ENCODE data around the gene LYZ.
A peak's percentile ranks its signal among the peaks of the same experiment; 100 is the strongest.

LYZ gene

DNA sequence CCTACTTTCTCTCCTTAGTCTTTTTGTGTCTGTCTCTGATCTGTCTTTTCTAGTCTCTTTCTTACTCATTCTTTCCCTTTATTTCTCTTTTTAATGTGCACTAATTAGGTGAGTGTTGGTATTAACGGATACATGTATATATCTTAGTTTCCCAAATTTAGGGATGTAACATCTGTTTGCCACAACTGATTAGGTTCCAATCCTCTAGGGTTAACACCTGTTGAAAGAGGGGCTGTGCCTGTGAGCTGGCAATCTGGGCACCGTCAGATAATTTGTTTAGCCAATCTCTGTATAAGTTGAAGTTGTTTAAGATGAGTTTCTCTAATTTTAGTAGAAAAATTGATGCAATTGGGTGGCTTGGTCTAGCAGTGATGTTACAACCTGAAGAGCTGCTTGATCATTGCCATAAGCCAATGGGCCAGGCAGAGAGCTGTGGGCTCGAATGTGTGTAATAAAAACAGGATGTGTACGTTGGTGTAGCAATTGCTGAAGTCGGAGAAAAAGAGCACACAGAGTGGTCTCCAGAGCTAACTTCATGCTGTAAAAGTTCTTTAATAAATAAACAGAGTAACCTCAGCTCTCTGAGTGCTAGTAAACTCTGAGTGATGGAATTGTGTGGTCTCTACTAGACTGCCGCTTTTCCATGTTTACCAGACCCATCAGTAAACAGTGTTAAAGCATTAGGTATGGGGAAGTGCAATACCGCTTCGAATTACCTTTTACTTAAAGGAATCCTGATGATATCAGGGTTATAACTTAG is 18.3 kb upstream of the LYZ start:
- Histone ChIP-seq H3K4me3 (ENCODE audit: low read depth in 1 of 2, low read length in 2 of 2) (no peak overlapping the region), H3K27me3 (ENCODE audit: control insufficient read depth in 1 of 2, insufficient read depth in 2 of 2, low read length in 2 of 2) (no peaks in the 10 kb centered on the region), H3K9me3 (ENCODE audit: low read length) (no peaks in the 10 kb centered on the region), H3K27ac (ENCODE audit: low read depth, low read length) (no peak overlapping the region), H3K36me3 (ENCODE audit: insufficient read depth, low read length) (no peaks in the 10 kb centered on the region), H3K9ac (ENCODE audit: low read length) (no peak overlapping the region), H3K4me1 (ENCODE audit: insufficient read depth, low read length) (no peaks in the 10 kb centered on the region)

- H3K9me3 ChIP-seq (ENCODE audit: low read length), result no peaks in the 10 kb centered on the region
- no peaks in the 10 kb centered on the region for H3K36me3 ChIP-seq (ENCODE audit: insufficient read depth, low read length)
- no peak overlapping the region for H3K27ac ChIP-seq (ENCODE audit: low read depth, low read length)
- H3K4me3 ChIP-seq (ENCODE audit: low read depth in 1 of 2, low read length in 2 of 2), result peak overlapping the region; percentile 37 to 61
- H3K27me3 ChIP-seq (ENCODE audit: control insufficient read depth in 1 of 2, insufficient read depth in 2 of 2, low read length in 2 of 2), result no peaks in the 10 kb centered on the region
- H3K9ac ChIP-seq (ENCODE audit: low read length), result no peak overlapping the region
- no peaks in the 10 kb centered on the region for H3K4me1 ChIP-seq (ENCODE audit: insufficient read depth, low read length)
Measured at GRCh38 chr12:69330475-69331473, 17.4 kb upstream of the LYZ start.

DNA sequence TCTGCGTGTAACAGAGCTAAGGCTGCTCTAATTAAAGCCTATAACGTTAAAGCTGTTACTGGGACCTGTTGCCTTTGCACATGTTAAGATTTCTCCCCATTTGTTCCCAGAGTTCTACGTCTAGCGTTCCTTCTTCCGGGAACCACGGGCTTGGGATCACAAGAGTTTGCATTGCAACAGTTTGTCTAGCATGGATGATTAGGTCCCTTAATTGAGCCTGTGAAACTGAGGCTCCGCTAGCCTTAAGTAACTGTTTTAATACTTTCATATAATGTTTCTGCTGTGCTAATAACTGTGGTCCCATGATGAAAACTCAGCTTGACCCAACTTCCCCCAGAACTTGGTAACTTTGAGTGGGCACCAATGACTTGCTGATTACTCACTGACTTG is 16.7 kb upstream of the LYZ start:
- Histone ChIP-seq H3K27me3 (ENCODE audit: control insufficient read depth in 1 of 2, insufficient read depth in 2 of 2, low read length in 2 of 2) (no peaks in the 10 kb centered on the region), H3K4me1 (ENCODE audit: insufficient read depth, low read length) (no peaks in the 10 kb centered on the region), H3K4me3 (ENCODE audit: low read depth in 1 of 2, low read length in 2 of 2) (peak overlapping the region; percentile 37 to 61), H3K9me3 (ENCODE audit: low read length) (no peaks in the 10 kb centered on the region), H3K36me3 (ENCODE audit: insufficient read depth, low read length) (no peaks in the 10 kb centered on the region), H3K27ac (ENCODE audit: low read depth, low read length) (no peak overlapping the region), H3K9ac (ENCODE audit: low read length) (no peak overlapping the region)

- Histone ChIP-seq H3K9ac (ENCODE audit: low read length) (no peak overlapping the region), H3K36me3 (ENCODE audit: insufficient read depth, low read length) (no peaks in the 10 kb centered on the region), H3K9me3 (ENCODE audit: low read length) (no peaks in the 10 kb centered on the region), H3K27me3 (ENCODE audit: control insufficient read depth in 1 of 2, insufficient read depth in 2 of 2, low read length in 2 of 2) (no peaks in the 10 kb centered on the region), H3K4me1 (ENCODE audit: insufficient read depth, low read length) (no peaks in the 10 kb centered on the region), H3K4me3 (ENCODE audit: low read depth in 1 of 2, low read length in 2 of 2) (peak overlapping the region in 1 of 2 donors; percentile 61), H3K27ac (ENCODE audit: low read depth, low read length) (no peak overlapping the region)
Measured at GRCh38 chr12:69331909-69332684, 16.1 kb upstream of the LYZ start.

DNA sequence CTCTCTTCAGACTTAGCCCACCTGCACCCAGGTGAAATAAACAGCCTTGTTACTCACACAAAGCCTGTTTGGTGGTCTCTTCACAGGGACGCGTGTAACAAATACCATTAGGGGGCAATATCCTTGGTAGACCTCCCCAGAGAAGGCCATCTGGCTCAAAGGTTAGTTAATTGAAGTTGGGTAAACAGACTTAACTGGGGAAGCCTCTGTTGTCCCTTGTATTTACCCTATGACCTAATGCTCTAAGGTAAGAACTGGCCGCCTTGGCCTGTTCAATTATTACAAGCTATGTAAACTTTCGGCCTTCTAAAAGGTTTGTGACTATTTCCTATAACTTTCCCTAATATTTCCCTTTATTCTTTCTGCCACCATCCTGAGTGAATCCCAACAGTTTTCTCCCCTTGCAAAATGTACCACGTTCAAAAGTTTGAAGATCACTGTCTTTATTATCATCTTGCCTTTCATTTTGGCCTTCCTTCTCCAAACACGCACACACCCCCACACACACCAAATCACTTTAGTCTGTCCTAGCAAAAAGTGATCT is 15.3 kb upstream of the LYZ start:
- H3K36me3 ChIP-seq (ENCODE audit: insufficient read depth, low read length), result no peaks in the 10 kb centered on the region
- H3K27me3 ChIP-seq (ENCODE audit: control insufficient read depth in 1 of 2, insufficient read depth in 2 of 2, low read length in 2 of 2), result no peaks in the 10 kb centered on the region
- H3K27ac ChIP-seq (ENCODE audit: low read depth, low read length), result no peak overlapping the region
- no peak overlapping the region for H3K9ac ChIP-seq (ENCODE audit: low read length)
- no peaks in the 10 kb centered on the region for H3K9me3 ChIP-seq (ENCODE audit: low read length)
- H3K4me3 ChIP-seq (ENCODE audit: low read depth in 1 of 2, low read length in 2 of 2), result no peak overlapping the region
- no peaks in the 10 kb centered on the region for H3K4me1 ChIP-seq (ENCODE audit: insufficient read depth, low read length)

- H3K9ac ChIP-seq (ENCODE audit: low read length), result no peak overlapping the region
- H3K4me3 ChIP-seq (ENCODE audit: low read depth in 1 of 2, low read length in 2 of 2), result no peak overlapping the region
- H3K36me3 ChIP-seq (ENCODE audit: insufficient read depth, low read length), result no peaks in the 10 kb centered on the region
- no peaks in the 10 kb centered on the region for H3K9me3 ChIP-seq (ENCODE audit: low read length)
- H3K27me3 ChIP-seq (ENCODE audit: control insufficient read depth in 1 of 2, insufficient read depth in 2 of 2, low read length in 2 of 2), result no peaks in the 10 kb centered on the region
- no peaks in the 10 kb centered on the region for H3K4me1 ChIP-seq (ENCODE audit: insufficient read depth, low read length)
- no peak overlapping the region for H3K27ac ChIP-seq (ENCODE audit: low read depth, low read length)
Measured at GRCh38 chr12:69334158-69334557, 14.0 kb upstream of the LYZ start.

- no peak overlapping the region for H3K4me3 ChIP-seq (ENCODE audit: low read depth in 1 of 2, low read length in 2 of 2)
- no peak overlapping the region for H3K9ac ChIP-seq (ENCODE audit: low read length)
- no peak overlapping the region for H3K27ac ChIP-seq (ENCODE audit: low read depth, low read length)
- no peaks in the 10 kb centered on the region for H3K27me3 ChIP-seq (ENCODE audit: control insufficient read depth in 1 of 2, insufficient read depth in 2 of 2, low read length in 2 of 2)
- no peaks in the 10 kb centered on the region for H3K4me1 ChIP-seq (ENCODE audit: insufficient read depth, low read length)
- H3K36me3 ChIP-seq (ENCODE audit: insufficient read depth, low read length), result no peaks in the 10 kb centered on the region
- no peaks in the 10 kb centered on the region for H3K9me3 ChIP-seq (ENCODE audit: low read length)
Measured at GRCh38 chr12:69337311-69338090, 10.7 kb upstream of the LYZ start.

- Histone ChIP-seq H3K4me1 (ENCODE audit: insufficient read depth, low read length) (no peaks in the 10 kb centered on the region), H3K9me3 (ENCODE audit: low read length) (no peaks in the 10 kb centered on the region), H3K9ac (ENCODE audit: low read length) (no peak overlapping the region), H3K27ac (ENCODE audit: low read depth, low read length) (no peak overlapping the region), H3K27me3 (ENCODE audit: control insufficient read depth in 1 of 2, insufficient read depth in 2 of 2, low read length in 2 of 2) (no peaks in the 10 kb centered on the region), H3K36me3 (ENCODE audit: insufficient read depth, low read length) (no peaks in the 10 kb centered on the region), H3K4me3 (ENCODE audit: low read depth in 1 of 2, low read length in 2 of 2) (no peak overlapping the region)
Measured at GRCh38 chr12:69338120-69338859, 9.9 kb upstream of the LYZ start.

DNA sequence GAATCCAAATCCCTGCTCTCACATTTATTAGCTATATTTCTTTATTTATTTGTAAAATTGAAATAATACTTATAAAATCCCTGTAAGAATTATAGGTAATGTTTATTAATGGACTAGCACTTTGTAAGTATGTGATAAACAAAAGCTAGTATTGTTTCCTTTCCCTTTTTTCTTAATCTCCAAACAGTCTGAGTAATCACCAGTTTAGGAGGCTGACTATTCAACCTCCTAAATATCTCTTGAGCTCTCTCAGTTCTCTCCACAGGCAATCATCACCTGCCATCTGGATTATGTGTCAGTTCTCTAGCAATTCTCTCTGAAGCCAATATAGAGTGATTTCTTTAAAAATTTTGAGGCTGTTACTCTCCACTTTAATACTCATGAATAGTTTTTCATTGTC is 9.2 kb upstream of the LYZ start:
- H3K4me1 ChIP-seq (ENCODE audit: insufficient read depth, low read length), result no peaks in the 10 kb centered on the region
- H3K36me3 ChIP-seq (ENCODE audit: insufficient read depth, low read length), result no peaks in the 10 kb centered on the region
- no peak overlapping the region for H3K27ac ChIP-seq (ENCODE audit: low read depth, low read length)
- no peaks in the 10 kb centered on the region for H3K27me3 ChIP-seq (ENCODE audit: control insufficient read depth in 1 of 2, insufficient read depth in 2 of 2, low read length in 2 of 2)
- H3K9ac ChIP-seq (ENCODE audit: low read length), result no peak overlapping the region
- no peak overlapping the region for H3K4me3 ChIP-seq (ENCODE audit: low read depth in 1 of 2, low read length in 2 of 2)
- no peaks in the 10 kb centered on the region for H3K9me3 ChIP-seq (ENCODE audit: low read length)

- H3K27ac ChIP-seq (ENCODE audit: low read depth, low read length), result no peak overlapping the region
- no peaks in the 10 kb centered on the region for H3K9me3 ChIP-seq (ENCODE audit: low read length)
- H3K4me1 ChIP-seq (ENCODE audit: insufficient read depth, low read length), result no peaks in the 10 kb centered on the region
- H3K27me3 ChIP-seq (ENCODE audit: control insufficient read depth in 1 of 2, insufficient read depth in 2 of 2, low read length in 2 of 2), result no peaks in the 10 kb centered on the region
- H3K9ac ChIP-seq (ENCODE audit: low read length), result no peak overlapping the region
- H3K4me3 ChIP-seq (ENCODE audit: low read depth in 1 of 2, low read length in 2 of 2), result no peak overlapping the region
- H3K36me3 ChIP-seq (ENCODE audit: insufficient read depth, low read length), result no peaks in the 10 kb centered on the region
Measured at GRCh38 chr12:69339999-69340398, 8.2 kb upstream of the LYZ start.
